C4-2B (cell line): ENCODE data around the gene CDCA7L.

Source experiments
- ZFX ChIP-seq: fragments of 450-650 bp; IDR thresholded peaks from 2 replicates; pipeline ENCODE4 v1.6.1; 2017
- TF ChIP-seq, protein P1 (sequence below): fragments of 450-650 bp; conservative IDR thresholded peaks from 2 replicates; pipeline ENCODE4 v1.5.1; 2017; ENCODE audit warnings: mild to moderate bottlenecking

DNA sequence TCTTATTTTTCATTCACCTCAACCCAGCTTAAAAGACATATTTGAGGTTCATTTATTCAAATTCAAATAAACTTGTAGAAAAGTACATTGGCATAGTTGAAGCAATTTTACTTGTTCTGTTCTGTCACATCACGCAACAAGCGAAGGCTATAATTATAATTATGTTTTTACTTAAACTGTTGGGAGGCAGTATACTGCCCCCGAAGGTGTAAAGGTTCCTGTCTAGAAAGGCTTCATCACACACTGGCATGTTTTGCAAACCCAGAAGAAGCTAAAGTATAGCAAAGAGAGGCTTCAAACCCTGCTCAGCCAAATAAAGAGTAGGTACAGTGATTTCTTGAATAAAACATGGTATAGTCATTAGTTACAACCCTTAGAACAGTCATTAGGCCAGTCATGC is 62.6 kb downstream of the CDCA7L start:
- TF ChIP-seq, protein P1, sequence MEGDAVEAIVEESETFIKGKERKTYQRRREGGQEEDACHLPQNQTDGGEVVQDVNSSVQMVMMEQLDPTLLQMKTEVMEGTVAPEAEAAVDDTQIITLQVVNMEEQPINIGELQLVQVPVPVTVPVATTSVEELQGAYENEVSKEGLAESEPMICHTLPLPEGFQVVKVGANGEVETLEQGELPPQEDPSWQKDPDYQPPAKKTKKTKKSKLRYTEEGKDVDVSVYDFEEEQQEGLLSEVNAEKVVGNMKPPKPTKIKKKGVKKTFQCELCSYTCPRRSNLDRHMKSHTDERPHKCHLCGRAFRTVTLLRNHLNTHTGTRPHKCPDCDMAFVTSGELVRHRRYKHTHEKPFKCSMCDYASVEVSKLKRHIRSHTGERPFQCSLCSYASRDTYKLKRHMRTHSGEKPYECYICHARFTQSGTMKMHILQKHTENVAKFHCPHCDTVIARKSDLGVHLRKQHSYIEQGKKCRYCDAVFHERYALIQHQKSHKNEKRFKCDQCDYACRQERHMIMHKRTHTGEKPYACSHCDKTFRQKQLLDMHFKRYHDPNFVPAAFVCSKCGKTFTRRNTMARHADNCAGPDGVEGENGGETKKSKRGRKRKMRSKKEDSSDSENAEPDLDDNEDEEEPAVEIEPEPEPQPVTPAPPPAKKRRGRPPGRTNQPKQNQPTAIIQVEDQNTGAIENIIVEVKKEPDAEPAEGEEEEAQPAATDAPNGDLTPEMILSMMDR: peak; percentile 7; the same call in 1 of the 2 replicates
- TF ChIP-seq ZFX: no peak
